Activated naive CD4-positive, alpha-beta T cell treated with anti-CD3 and anti-CD28 coated beads for 36 hours (primary cell): ENCODE data around the gene TUBB2A. TPM values are rescaled to one million over a fixed set of nuclear protein-coding genes. Genes with fewer than 3 reads are reported as not detected.
"Not testable (repeated sequence)": the region's sequence is repeated elsewhere in the genome, so short reads cannot be mapped to it uniquely, and the experiment has no call there.

Experiments
- CTCF ChIA-PET: fragments of 350-600 bp; sonication (Branson Sonifier 250); formaldehyde crosslinking; loops from one replicate; lab custom pipeline; 2021; ENCODE audit warnings: antibody characterized with exemption; lab: Charles Lee
- DNase-seq: peaks from one replicate; pipeline ENCODE4 v3.0.0-alpha.2; 2020
- H3K27ac Mint-ChIP-seq: one replicate; pipeline ENCODE4 v1.8.0; 2021; ENCODE audit warnings: mild to moderate bottlenecking, mixed read lengths
- H3K27me3 Mint-ChIP-seq: one replicate; pipeline ENCODE4 v1.8.0; 2021; ENCODE audit warnings: low read depth, mixed read lengths
- H3K36me3 Mint-ChIP-seq: one replicate; pipeline ENCODE4 v1.8.0; 2021; ENCODE audit warnings: low read depth, mixed read lengths
- H3K4me1 Mint-ChIP-seq: one replicate; pipeline ENCODE4 v1.8.0; 2021; ENCODE audit warnings: low read depth, mixed read lengths
- H3K4me3 Mint-ChIP-seq: one replicate; pipeline ENCODE4 v1.8.0; 2021; ENCODE audit warnings: mild to moderate bottlenecking, moderate library complexity, mixed read lengths
- H3K9me3 Mint-ChIP-seq: one replicate; pipeline ENCODE4 v1.8.0; 2021; ENCODE audit warnings: mixed read lengths
- intact Hi-C: fragments of 100-400 bp; cut with micrococcal nuclease; formaldehyde crosslinking; loops from one replicate; pipeline ENCODE4 v1.15.1; 2023
- total RNA-seq, 2 experiments: library from RNA; stranded (reverse); gene quantifications; one replicate each; pipeline ENCODE4 v1.2.3, GENCODE V29; 2021

TUBB2A gene
- total RNA-seq, 2 experiments from 2014 or later, result 1.0 to 1.2 TPM

DNA sequence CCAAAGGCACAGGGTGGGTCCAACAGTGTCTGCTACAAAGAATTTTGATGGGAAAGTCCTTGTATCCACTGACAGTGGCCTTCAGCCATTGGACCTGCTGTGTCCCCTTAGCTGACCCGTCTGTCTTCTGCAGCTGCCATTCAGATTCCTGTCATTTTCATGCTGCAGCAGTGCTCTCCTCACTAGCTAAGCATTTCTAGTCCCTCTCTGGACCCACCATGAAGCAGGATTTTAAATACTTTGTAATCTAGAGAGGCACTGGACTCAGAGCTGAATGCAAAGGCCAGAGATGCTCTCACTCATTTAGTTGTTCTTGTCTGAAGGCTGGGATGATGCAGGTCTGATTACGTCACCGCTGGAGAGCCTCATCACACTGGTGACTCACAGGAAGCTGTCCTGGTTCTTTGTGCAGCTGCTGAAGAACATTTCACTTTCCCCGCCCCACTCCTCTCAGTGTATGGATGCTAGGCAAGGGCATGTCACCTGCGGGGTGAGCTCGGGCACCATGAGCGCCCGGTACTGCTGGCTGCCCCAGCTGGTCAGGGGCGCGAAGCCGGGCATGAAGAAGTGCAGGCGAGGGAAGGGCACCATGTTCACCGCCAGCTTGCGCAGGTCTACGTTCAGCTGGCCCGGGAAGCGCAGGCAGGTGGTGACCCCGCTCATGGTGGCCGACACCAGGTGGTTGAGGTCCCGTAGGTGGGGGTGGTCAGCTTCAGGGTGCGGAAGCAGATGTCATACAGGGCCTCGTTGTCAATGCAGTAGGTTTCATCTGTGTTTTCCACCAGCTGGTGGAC, 19.4 kb upstream of the TUBB2A start:
- no peak overlapping the region for H3K27ac Mint-ChIP-seq
- intact Hi-C loops, result no loop called here
- no peaks in the 10 kb centered on the region for H3K36me3 Mint-ChIP-seq
- peak; percentile 77 for DNase-seq
- peaks cover 2% of the 10 kb centered on the region for H3K27me3 Mint-ChIP-seq
- no peaks in the 10 kb centered on the region for H3K9me3 Mint-ChIP-seq
- CTCF ChIA-PET, result interaction anchor here (0.8 to 1.7 kb wide), 2 partner anchors 75 to 224 kb away, joined by 3 to 4 read pairs; no protein-coding TSS in a partner anchor
- peaks cover 7% of the 10 kb centered on the region for H3K4me1 Mint-ChIP-seq
- no peak overlapping the region for H3K4me3 Mint-ChIP-seq

GRCh38 chr6:3175715-3176402, 18.5 kb upstream of the TUBB2A start:
- intact Hi-C loops, result no loop called here
- Mint-ChIP-seq H3K4me1 (peaks cover 7% of the 10 kb centered on the region), H3K36me3 (no peaks in the 10 kb centered on the region), H3K4me3 (no peak overlapping the region), H3K9me3 (no peaks in the 10 kb centered on the region), H3K27ac (no peak overlapping the region), H3K27me3 (peaks cover 2% of the 10 kb centered on the region)
- CTCF ChIA-PET, result interaction anchor here (0.8 to 1.7 kb wide), 2 partner anchors 76 to 223 kb away, joined by 3 to 4 read pairs; no protein-coding TSS in a partner anchor
- no peak for DNase-seq

DNA sequence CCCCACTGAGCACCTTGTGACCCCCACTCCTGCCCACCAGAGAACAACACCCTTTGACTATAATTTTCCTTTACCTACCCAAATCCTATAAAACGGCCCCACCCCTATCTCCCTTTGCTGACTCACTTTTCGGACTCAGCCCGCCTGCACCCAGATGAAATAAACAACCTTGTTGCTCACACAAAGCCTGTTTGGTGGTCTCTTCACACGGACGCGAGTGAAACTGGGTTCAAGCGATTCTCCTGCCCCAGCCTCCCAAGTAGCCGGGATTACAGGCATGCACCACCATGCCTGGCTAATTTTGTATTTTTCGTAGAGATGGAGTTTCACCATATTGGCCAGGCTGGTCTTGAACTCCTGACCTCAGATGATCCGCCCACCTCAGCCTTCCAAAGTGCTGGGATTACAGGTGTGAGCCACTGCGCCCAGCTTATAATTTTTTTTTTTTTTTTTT, 16.3 kb upstream of the TUBB2A start:
- DNase-seq, H3K36me3 Mint-ChIP-seq, H3K4me3 Mint-ChIP-seq, intact Hi-C loops, H3K27ac Mint-ChIP-seq, H3K4me1 Mint-ChIP-seq, H3K9me3 Mint-ChIP-seq, H3K27me3 Mint-ChIP-seq: not testable (repeated sequence)
- CTCF ChIA-PET, result interaction anchor here (0.7 kb wide), 1 partner anchor 9 kb away, joined by 3 read pairs; no protein-coding TSS in a partner anchor

DNA sequence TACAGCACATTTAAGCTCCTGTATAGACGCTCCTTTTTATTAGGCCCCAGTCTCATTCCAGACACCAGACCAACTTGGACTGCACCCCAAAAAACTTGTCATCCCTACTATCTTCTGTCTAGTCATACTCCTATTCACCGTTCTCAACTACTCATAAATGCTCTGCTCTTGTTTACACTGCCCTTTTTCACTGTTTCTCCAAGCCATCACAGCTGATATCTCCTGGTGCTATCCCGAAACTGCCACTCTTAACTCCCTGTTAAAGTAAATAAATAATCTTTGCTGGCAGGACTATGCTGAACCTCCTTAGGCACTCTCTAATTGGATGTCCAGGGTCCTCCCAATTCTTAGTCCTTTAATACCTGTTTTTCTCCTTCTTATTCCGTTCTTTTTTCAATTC, 15.4 kb upstream of the TUBB2A start:
- H3K27ac Mint-ChIP-seq, H3K27me3 Mint-ChIP-seq, DNase-seq, intact Hi-C loops, H3K4me3 Mint-ChIP-seq, H3K9me3 Mint-ChIP-seq, H3K36me3 Mint-ChIP-seq, CTCF ChIA-PET, H3K4me1 Mint-ChIP-seq: not testable (repeated sequence)

DNA sequence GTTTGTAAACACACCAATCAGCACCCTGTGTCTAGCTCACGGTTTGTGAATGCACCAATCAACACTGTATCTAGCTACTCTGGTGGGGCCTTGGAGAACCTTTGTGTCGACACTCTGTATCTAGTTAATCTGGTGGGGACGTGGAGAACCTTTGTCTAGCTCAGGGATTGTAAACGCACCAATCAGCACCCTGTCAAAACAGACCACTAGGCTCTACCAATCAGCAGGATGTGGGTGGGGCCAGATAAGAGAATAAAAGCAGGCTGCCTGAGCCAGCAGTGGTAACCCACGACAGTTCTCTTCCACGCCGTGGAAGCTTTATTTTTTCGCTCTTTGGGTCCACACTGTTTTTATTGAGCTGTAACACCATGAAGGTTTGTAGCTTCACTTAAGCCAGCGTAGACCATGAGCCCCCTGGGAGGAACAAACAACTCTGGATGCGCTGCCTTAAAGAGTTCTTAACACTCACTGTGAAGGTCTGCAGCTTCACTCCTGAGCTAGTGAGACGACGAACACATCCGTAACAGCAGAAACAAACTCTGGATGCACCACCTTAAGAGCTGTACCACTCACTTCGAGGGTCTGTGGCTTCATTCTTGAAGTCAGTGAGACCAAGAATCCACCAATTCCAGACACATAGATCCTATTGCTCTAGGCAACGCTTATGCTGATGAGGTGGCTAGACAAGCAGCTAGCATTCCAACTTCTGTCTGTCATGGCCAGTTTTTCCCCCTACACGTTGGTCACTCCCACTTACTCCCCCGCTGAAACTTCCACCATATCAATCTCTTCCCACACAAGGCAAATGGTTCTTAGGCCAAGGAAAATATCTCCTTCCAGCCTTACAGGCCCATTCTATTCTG, 14.2 kb upstream of the TUBB2A start:
- CTCF ChIA-PET, H3K4me3 Mint-ChIP-seq, H3K27me3 Mint-ChIP-seq, DNase-seq, H3K9me3 Mint-ChIP-seq, intact Hi-C loops, H3K27ac Mint-ChIP-seq, H3K36me3 Mint-ChIP-seq, H3K4me1 Mint-ChIP-seq: not testable (repeated sequence)

GRCh38 chr6:3170676-3171075, 13.3 kb upstream of the TUBB2A start:
- intact Hi-C loops, H3K27ac Mint-ChIP-seq, DNase-seq, H3K4me3 Mint-ChIP-seq, H3K4me1 Mint-ChIP-seq, H3K9me3 Mint-ChIP-seq, H3K27me3 Mint-ChIP-seq, CTCF ChIA-PET, H3K36me3 Mint-ChIP-seq: not testable (repeated sequence)

- H3K27ac Mint-ChIP-seq, H3K36me3 Mint-ChIP-seq, H3K9me3 Mint-ChIP-seq, H3K4me3 Mint-ChIP-seq, CTCF ChIA-PET, intact Hi-C loops, DNase-seq, H3K4me1 Mint-ChIP-seq: not testable (repeated sequence)
- H3K27me3 Mint-ChIP-seq, result peaks cover 11% of the 10 kb centered on the region
Observed at GRCh38 chr6:3168046-3168445, 10.7 kb upstream of the TUBB2A start.

DNA sequence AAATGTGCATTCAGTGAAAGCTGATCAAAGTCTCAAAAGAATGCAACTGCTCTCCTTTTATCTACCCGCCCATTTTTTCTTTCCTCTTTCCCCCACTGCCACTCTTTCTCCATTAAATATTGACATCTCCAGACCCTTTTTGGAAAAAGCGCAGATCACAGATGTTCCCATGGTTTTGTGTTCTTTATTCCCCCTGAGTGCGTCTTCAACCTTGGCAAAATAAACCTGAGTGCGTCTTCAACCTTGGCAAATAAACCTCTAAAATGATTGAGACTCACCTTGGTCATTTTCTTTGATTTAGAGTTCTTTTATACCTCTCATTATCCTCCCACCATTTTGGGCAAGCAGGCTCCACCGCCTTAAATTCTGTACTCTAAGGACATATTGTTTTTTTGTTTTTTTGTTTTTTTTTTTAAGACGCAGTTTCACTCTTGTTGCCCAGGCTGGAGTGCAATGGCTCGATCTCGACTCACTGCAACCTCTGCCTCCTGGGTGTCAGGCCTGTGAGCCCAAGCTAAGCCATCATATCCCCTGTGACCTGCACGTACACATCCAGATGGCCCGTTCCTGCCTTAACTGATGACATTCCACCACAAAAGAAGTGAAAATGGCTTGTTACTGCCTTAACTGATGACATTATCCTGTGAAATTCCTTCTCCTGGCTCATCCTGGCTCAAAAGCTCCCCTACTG, 9.3 kb upstream of the TUBB2A start:
- H3K27ac Mint-ChIP-seq, DNase-seq, H3K9me3 Mint-ChIP-seq, H3K36me3 Mint-ChIP-seq, intact Hi-C loops, H3K4me3 Mint-ChIP-seq: not testable (repeated sequence)
- peaks cover 17% of the 10 kb centered on the region for H3K27me3 Mint-ChIP-seq
- CTCF ChIA-PET, result interaction anchor here (0.8 to 1.7 kb wide), 2 partner anchors 44 to 85 kb away, joined by 4 to 6 read pairs; no protein-coding TSS in a partner anchor
- H3K4me1 Mint-ChIP-seq, result peaks cover 11% of the 10 kb centered on the region

DNA sequence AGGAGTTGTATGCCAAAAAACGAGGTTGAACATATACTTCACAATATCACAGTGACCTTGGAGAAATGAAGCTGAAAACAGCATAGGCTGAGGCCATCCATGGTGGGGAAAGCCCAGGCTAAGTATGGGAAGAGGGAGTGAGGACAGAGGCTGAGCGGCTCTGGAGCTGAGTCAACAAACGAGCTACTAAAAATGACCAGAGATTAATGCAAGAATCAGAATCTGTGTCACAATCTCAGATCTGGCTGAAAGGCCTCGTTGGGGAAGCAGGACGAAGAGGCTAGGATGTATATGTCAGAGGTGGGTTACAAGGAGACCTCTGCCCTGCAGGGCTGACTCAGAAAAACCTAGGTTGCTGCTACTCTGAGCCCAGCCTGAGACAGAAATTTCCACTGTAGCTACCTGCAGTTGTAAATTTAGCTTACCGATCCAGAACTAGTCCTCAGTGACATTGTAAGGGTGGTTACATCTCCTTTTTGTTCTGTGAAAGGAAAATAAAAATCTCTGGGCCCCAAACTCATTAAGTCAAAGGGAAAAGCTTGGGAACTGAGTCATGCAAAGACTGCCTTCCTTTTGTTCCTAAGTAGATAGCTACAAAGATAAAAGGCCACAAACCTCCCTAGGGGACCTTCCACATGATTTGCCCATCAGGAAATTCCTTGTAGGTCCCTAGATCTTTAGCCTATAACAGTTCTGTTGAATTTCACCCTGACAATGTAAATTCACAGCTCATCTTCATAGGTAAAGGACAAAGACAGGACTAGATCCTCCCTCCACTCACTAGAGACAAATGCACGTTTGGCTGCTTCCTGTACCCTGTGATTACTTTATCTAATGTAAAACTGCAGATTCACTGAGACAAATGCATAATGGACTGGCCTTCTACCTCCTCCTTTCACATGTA, 8.5 kb upstream of the TUBB2A start:
- intact Hi-C loops, result no loop called here
- no peak for DNase-seq
- Mint-ChIP-seq H3K9me3 (no peaks in the 10 kb centered on the region), H3K27ac (no peak overlapping the region), H3K4me3 (no peak overlapping the region), H3K36me3 (no peaks in the 10 kb centered on the region), H3K4me1 (peaks cover 11% of the 10 kb centered on the region), H3K27me3 (peaks cover 19% of the 10 kb centered on the region)
- CTCF ChIA-PET, result interaction anchor here (0.8 to 1.7 kb wide), 2 partner anchors 44 to 86 kb away, joined by 4 to 6 read pairs; no protein-coding TSS in a partner anchor

GRCh38 chr6:3164388-3164787, 7.0 kb upstream of the TUBB2A start:
- Mint-ChIP-seq H3K9me3 (peaks cover 2% of the 10 kb centered on the region), H3K4me3 (no peak overlapping the region), H3K36me3 (no peaks in the 10 kb centered on the region), H3K4me1 (peaks cover 21% of the 10 kb centered on the region), H3K27me3 (peaks cover 23% of the 10 kb centered on the region), H3K27ac (no peak overlapping the region)
- no peak for DNase-seq
- CTCF ChIA-PET, result interaction anchor here (0.5 to 2.4 kb wide), 3 partner anchors 9 to 46 kb away, joined by 3 to 8 read pairs (median 3); no protein-coding TSS in a partner anchor
- intact Hi-C loops, result no loop called here

GRCh38 chr6:3163248-3163594, 5.9 kb upstream of the TUBB2A start:
- Mint-ChIP-seq H3K4me3 (peak overlapping the region; percentile 80), H3K27ac (no peak overlapping the region), H3K4me1 (peaks cover 22% of the 10 kb centered on the region), H3K9me3 (peaks cover 2% of the 10 kb centered on the region), H3K27me3 (peaks cover 23% of the 10 kb centered on the region), H3K36me3 (no peaks in the 10 kb centered on the region)
- intact Hi-C loops, result loop anchor here (2.0 kb wide), 2 partner anchors 36 to 66 kb away; no protein-coding TSS in a partner anchor
- DNase-seq, result no peak
- CTCF ChIA-PET, result interaction anchor here (1.3 to 2.4 kb wide), 3 partner anchors 13 to 89 kb away, joined by 3 to 12 read pairs (median 8); no protein-coding TSS in a partner anchor
